A549 (cell line): ENCODE data around the gene GABBR2.

Experiments used
- EHMT2 ChIP-seq: fragments of 200-600 bp; sonication (generic); IDR thresholded peaks from 2 replicates; pipeline ENCODE4 v1.6.1; 2016; ENCODE audit warnings: antibody characterized with exemption, low read depth, mild to moderate bottlenecking, moderate library complexity
- HDAC2 ChIP-seq: fragments of 200-600 bp; sonication (generic); IDR thresholded peaks from 2 replicates; pipeline ENCODE4 v1.6.1; 2016
- POLR2A ChIP-seq: IDR thresholded peaks from 2 replicates; pipeline ENCODE4 v1.6.1; 2012; ENCODE audit warnings: mild to moderate bottlenecking, low read length
- TP53 ChIP-seq: fragments of 250-450 bp; sonication (Bioruptor Pico); IDR thresholded peaks from 2 replicates; pipeline ENCODE4 v1.5.0; 2021; ENCODE audit warnings: mild to moderate bottlenecking, moderate library complexity
- TF ChIP-seq, protein P1 (sequence below): fragments of >200 bp; sonication (Bioruptor Twin); formaldehyde crosslinking; IDR thresholded peaks from 3 replicates; pipeline ENCODE4 v1.5.1; 2016
- TF ChIP-seq, protein P2 (sequence below): IDR thresholded peaks from 2 replicates; pipeline ENCODE4 v1.6.1; 2012

DNA sequence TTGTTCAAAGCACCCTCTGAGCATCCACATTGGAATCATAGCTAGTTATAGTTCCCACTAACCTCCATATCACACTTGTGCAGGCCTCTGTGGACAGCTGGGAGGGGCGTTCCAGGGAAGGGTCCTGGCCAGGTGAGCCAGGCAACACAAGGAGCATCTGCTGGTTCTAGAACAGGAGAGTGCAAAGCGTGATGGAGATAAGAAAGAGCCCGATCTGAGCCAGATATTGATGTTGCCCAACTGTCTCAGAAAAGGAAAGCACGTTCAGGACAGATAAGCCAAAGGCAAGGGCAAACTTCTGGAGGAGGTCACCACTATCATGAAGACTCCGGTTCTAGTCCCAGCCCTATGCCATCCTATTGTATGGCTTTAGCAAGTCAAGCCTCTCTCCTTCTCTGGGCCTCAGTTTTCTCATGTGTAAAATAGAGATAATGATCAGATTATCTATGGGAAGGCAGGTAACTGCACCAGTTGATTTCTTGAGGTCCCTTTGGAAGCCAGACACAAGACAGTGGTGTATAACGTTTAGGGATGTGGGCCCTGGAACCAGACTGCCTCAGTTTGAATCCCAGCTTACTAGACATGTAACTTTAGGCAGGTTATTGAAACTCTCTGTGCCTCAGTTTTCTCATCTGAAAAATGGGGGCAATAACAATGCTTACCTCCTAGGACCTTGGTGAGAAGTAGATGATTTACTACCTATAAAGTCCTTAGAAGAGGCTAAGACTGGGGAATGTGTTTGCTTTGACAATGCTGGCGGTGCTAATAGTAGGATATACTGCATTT lies 19.8 kb downstream of the GABBR2 start:
- TF ChIP-seq, protein P1, sequence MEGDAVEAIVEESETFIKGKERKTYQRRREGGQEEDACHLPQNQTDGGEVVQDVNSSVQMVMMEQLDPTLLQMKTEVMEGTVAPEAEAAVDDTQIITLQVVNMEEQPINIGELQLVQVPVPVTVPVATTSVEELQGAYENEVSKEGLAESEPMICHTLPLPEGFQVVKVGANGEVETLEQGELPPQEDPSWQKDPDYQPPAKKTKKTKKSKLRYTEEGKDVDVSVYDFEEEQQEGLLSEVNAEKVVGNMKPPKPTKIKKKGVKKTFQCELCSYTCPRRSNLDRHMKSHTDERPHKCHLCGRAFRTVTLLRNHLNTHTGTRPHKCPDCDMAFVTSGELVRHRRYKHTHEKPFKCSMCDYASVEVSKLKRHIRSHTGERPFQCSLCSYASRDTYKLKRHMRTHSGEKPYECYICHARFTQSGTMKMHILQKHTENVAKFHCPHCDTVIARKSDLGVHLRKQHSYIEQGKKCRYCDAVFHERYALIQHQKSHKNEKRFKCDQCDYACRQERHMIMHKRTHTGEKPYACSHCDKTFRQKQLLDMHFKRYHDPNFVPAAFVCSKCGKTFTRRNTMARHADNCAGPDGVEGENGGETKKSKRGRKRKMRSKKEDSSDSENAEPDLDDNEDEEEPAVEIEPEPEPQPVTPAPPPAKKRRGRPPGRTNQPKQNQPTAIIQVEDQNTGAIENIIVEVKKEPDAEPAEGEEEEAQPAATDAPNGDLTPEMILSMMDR: no peak
- TF ChIP-seq EHMT2: no peak
- TF ChIP-seq, protein P2, sequence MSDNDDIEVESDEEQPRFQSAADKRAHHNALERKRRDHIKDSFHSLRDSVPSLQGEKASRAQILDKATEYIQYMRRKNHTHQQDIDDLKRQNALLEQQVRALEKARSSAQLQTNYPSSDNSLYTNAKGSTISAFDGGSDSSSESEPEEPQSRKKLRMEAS: no peak
- TF ChIP-seq POLR2A: no peak
- no peak for TF ChIP-seq TP53 (CRISPR knock-in tag)
- no peak for TF ChIP-seq HDAC2
